MCF 10A (cell line): ENCODE data around the gene RPL26. TPM values are rescaled to one million over a fixed set of nuclear protein-coding genes. Genes with fewer than 3 reads are reported as not detected.

Experiments used
- BruUV-seq: library from RNA; stranded (reverse); fragments of 400-500 nt; replicated peaks from 2 replicates; lab custom pipeline; 2021; lab: Mats Ljungman, UMichigan
- CTCF ChIA-PET: fragments of 300-600 bp; sonication (Branson Sonifier 250); formaldehyde crosslinking; extraction: SDS; loops from one replicate; lab custom pipeline; 2021; ENCODE audit warnings: antibody characterized with exemption, inconsistent platforms; lab: Yijun Ruan, JAX
- POLR2A ChIA-PET: fragments of 300-600, 350-650 bp; sonication (Branson Sonifier 250); formaldehyde crosslinking; extraction: SDS; loops from one replicate; lab custom pipeline; 2020; ENCODE audit warnings: antibody characterized with exemption, inconsistent platforms; lab: Yijun Ruan, JAX
- DNase-seq: peaks from one replicate; pipeline ENCODE4 v3.0.0-alpha.2; 2018; ENCODE audit not compliant: unreplicated experiment
- H3K27ac Mint-ChIP-seq: one replicate; pipeline ENCODE4 v1.8.0; 2022; ENCODE audit warnings: mild to moderate bottlenecking, low read depth, mixed read lengths; ENCODE audit not compliant: unreplicated experiment
- H3K27me3 Mint-ChIP-seq: one replicate; pipeline ENCODE4 v1.8.0; 2022; ENCODE audit warnings: mixed read lengths; ENCODE audit not compliant: insufficient read depth, unreplicated experiment
- H3K36me3 Mint-ChIP-seq: one replicate; pipeline ENCODE4 v1.8.0; 2022; ENCODE audit warnings: mild to moderate bottlenecking, moderate library complexity, mixed read lengths; ENCODE audit not compliant: insufficient read depth, unreplicated experiment
- H3K4me1 Mint-ChIP-seq: one replicate; pipeline ENCODE4 v1.8.0; 2022; ENCODE audit warnings: mixed read lengths; ENCODE audit not compliant: insufficient read depth, unreplicated experiment
- H3K4me3 Mint-ChIP-seq: one replicate; pipeline ENCODE4 v1.8.0; 2022; ENCODE audit warnings: mild to moderate bottlenecking, moderate library complexity, mixed read lengths; ENCODE audit not compliant: unreplicated experiment
- H3K9me3 Mint-ChIP-seq: one replicate; pipeline ENCODE4 v1.8.0; 2022; ENCODE audit warnings: mixed read lengths; ENCODE audit not compliant: unreplicated experiment
- intact Hi-C: fragments of 100-400 bp; cut with micrococcal nuclease; formaldehyde crosslinking; loops from 2 replicates; pipeline ENCODE4 v1.14.1; 2022
- total RNA-seq: library from RNA; stranded (reverse); gene quantifications from 2 replicates; pipeline ENCODE4 v1.2.3, GENCODE V29; 2022
- TF ChIP-seq, protein P1 (sequence below): fragments of 200-600 bp; IDR thresholded peaks from one replicate; pipeline ENCODE4 v1.8.0; 2022; ENCODE audit warnings: antibody characterized with exemption, mild to moderate bottlenecking; ENCODE audit not compliant: unreplicated experiment

Gene RPL26
- total RNA-seq, 1 experiment from 2014 or later: 3,179 TPM

DNA sequence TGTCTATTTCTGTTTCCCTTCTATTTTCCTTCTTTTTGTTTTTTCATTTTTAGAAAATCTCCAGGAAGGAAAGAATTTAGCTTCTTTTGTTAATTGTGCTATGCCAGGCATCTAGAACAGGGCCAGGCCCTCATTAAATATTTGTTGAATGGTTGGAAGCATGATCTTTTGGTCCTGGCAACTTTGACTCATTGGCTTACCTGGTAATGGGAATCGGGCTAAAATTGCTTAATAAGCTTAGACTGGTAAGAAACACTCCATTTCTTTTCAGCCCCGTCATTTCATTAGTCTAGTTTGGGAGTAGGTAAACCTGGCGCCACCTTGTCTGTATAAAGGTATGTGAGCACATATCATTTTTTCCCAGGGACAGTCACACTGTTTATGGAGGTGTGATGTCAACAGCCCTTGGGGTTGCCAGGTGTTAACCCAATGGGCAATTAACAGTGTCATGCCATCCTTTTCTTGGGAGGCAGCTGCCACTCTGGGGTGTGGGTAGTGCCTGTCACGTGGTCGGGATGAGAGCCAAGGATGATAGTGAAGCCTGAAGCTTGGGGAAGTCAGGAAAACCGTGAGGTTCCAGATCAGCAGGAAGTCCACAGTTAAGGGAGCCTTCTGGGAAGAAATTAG, 43.2 kb upstream of the RPL26 start:
- Mint-ChIP-seq H3K27ac (no peak overlapping the region), H3K27me3 (no peaks in the 10 kb centered on the region), H3K4me3 (no peak overlapping the region), H3K36me3 (no peaks in the 10 kb centered on the region), H3K9me3 (no peaks in the 10 kb centered on the region), H3K4me1 (peaks cover 3% of the 10 kb centered on the region)
- no peak for DNase-seq
- no TSS peak for BruUV-seq
- TF ChIP-seq, protein P1, sequence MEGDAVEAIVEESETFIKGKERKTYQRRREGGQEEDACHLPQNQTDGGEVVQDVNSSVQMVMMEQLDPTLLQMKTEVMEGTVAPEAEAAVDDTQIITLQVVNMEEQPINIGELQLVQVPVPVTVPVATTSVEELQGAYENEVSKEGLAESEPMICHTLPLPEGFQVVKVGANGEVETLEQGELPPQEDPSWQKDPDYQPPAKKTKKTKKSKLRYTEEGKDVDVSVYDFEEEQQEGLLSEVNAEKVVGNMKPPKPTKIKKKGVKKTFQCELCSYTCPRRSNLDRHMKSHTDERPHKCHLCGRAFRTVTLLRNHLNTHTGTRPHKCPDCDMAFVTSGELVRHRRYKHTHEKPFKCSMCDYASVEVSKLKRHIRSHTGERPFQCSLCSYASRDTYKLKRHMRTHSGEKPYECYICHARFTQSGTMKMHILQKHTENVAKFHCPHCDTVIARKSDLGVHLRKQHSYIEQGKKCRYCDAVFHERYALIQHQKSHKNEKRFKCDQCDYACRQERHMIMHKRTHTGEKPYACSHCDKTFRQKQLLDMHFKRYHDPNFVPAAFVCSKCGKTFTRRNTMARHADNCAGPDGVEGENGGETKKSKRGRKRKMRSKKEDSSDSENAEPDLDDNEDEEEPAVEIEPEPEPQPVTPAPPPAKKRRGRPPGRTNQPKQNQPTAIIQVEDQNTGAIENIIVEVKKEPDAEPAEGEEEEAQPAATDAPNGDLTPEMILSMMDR: no peak
- ChIA-PET POLR2A (interaction anchor here (0.6 to 1.9 kb wide), 3 partner anchors 9 to 30 kb away, joined by 3 to 10 read pairs (median 4); partner anchors contain the start of gene NDEL1), CTCF (interaction anchor here (0.6 to 1.0 kb wide), 2 partner anchors 40 to 44 kb away, joined by 3 to 4 read pairs; no protein-coding TSS in a partner anchor)
- intact Hi-C loops: no loop called here

DNA sequence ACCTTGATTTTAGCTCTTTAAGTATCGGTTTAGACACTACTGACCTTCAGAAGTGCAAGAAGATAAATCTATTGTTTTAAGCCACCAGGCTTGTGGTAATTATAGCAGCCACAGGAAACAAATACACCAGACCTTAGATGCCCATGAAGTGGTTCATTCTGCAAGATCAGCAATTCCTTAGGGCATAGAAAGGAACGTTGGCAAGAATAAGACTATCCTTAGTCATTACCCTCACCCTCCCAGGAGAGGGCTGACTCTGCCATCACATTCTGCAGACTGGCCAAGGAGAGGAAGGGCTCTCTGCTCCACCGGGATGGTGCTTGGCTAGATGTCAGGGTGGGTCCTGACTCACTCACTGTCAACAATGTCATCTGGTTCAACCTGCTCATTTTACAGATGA, 38.6 kb upstream of the RPL26 start:
- no peaks in the 10 kb centered on the region for H3K9me3 Mint-ChIP-seq
- H3K4me1 Mint-ChIP-seq: no peaks in the 10 kb centered on the region
- no TSS peak for BruUV-seq
- H3K36me3 Mint-ChIP-seq: no peaks in the 10 kb centered on the region
- peak; percentile 65 for DNase-seq
- TF ChIP-seq, protein P1: no peak
- intact Hi-C loops: no loop called here
- ChIA-PET CTCF (interaction anchor here (1.4 to 3.2 kb wide), 2 partner anchors 12 to 15 kb away, joined by 7 to 28 read pairs; no protein-coding TSS in a partner anchor), POLR2A (interaction anchor here (0.9 to 3.0 kb wide), 4 partner anchors 10 to 15 kb away, joined by 3 to 31 read pairs (median 9); partner anchors contain the start of gene NDEL1)
- no peak overlapping the region for H3K27ac Mint-ChIP-seq
- H3K4me3 Mint-ChIP-seq: no peak overlapping the region
- peaks cover 14% of the 10 kb centered on the region for H3K27me3 Mint-ChIP-seq

DNA sequence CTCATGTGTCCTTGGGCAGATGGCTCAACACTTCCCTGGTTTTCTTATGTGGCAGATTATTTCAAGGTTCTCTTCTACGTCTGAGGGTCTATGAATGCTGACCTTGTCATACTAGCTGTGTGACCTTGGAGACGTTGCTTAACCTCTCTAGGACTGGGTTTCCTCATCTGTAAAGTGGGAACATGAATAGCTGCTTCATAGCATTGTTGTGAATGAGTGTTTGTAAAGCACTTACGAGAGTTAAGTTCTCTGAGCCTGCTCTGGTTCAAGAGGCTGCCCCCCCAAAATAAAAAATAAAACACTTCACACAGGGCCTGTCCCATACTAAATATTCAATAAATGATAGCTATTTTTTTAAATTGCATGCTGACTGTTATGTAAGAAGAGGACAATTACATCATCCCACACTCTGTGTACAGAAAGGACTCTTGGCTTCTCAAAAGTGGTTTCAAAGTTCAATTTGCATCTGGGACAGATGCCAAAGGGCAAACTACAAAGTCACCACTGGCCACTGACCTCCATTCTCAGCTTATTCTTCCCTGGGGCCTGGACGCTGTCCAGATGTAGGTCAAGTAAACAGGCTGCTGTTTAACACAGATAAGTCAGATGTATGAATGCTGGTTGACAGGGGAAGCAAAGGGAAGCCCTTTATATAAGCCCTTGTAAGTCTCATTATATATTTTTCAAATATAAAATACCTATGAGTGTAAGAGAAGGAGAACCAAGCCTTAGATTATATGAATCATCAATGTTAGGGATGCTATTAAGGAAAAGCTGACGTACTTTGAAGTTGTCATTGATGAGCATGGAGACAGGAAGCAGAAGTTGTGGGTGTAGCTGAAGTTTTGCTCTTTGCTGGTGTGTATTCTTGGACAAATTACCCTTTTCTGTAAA, 37.3 kb upstream of the RPL26 start:
- ChIA-PET CTCF (interaction anchor here (0.6 to 3.2 kb wide), 5 partner anchors 11 to 381 kb away, joined by 3 to 28 read pairs (median 5); no protein-coding TSS in a partner anchor), POLR2A (interaction anchor here (0.6 to 3.0 kb wide), 7 partner anchors 8 to 85 kb away, joined by 3 to 31 read pairs (median 6); partner anchors contain the start of gene NDEL1)
- Mint-ChIP-seq H3K4me1 (no peaks in the 10 kb centered on the region), H3K4me3 (no peak overlapping the region), H3K36me3 (no peaks in the 10 kb centered on the region), H3K9me3 (no peaks in the 10 kb centered on the region), H3K27ac (no peak overlapping the region), H3K27me3 (peaks cover 23% of the 10 kb centered on the region)
- TF ChIP-seq, protein P1: no peak
- intact Hi-C loops: no loop called here
- no TSS peak for BruUV-seq
- peak; percentile 80 for DNase-seq
